Stimulated activated effector memory CD8-positive, alpha-beta T cell treated with anti-CD3 and anti-CD28 coated beads, Interleukin-12 subunit alpha, Interleukin-12 subunit beta, amount 100 ng/mL, for 72 hours (primary cell): ENCODE results near the gene DAGLA.

Experiments used
- ATAC-seq: fragments of 150-1000 bp; cut with Tn5 transposase; 2 replicates; pipeline ENCODE4 v1.10.0; 2021
- DNase-seq, 2 donors: peaks; one replicate each; pipeline ENCODE4 v3.0.0; 2021 to 2022; ENCODE audit warnings: low spot score in 2 of 2
- H3K27ac Mint-ChIP-seq: one replicate; pipeline ENCODE4 v1.8.0; 2022; ENCODE audit warnings: mild to moderate bottlenecking, mixed read lengths
- H3K36me3 Mint-ChIP-seq: one replicate; pipeline ENCODE4 v1.8.0; 2022; ENCODE audit warnings: mild to moderate bottlenecking, mixed read lengths
- H3K4me1 Mint-ChIP-seq: one replicate; pipeline ENCODE4 v1.8.0; 2022; ENCODE audit warnings: mixed read lengths
- H3K4me3 Mint-ChIP-seq: one replicate; pipeline ENCODE4 v1.8.0; 2022; ENCODE audit warnings: mild to moderate bottlenecking, mixed read lengths
- H3K9me3 Mint-ChIP-seq: one replicate; pipeline ENCODE4 v1.8.0; 2022; ENCODE audit warnings: mixed read lengths

Gene DAGLA

DNA sequence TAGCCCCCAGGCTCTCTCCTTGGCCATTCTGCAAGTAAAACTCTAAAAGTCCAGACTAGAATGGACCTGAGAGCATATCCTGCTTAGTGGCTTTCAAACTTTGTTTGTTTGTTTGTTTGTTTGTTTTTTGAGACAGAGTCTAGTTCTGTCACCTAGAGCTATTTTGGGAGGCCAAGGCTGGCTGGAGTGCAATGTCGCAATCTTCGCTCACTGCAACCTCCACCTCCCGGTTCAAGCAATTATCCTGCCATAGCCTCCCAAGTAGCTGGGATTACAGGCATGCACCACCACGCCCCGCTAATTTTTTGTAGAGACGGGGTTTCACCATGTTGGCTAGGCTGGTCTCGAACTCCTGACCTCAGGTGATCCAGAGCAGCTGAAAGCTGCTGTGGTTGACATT, 28.9 kb downstream of the DAGLA start:
- H3K4me1 Mint-ChIP-seq: no peaks in the 10 kb centered on the region
- H3K27ac Mint-ChIP-seq: no peak overlapping the region
- no peak for DNase-seq
- ATAC-seq: no peak
- H3K36me3 Mint-ChIP-seq: no peaks in the 10 kb centered on the region
- H3K4me3 Mint-ChIP-seq: no peak overlapping the region
- no peaks in the 10 kb centered on the region for H3K9me3 Mint-ChIP-seq

DNA sequence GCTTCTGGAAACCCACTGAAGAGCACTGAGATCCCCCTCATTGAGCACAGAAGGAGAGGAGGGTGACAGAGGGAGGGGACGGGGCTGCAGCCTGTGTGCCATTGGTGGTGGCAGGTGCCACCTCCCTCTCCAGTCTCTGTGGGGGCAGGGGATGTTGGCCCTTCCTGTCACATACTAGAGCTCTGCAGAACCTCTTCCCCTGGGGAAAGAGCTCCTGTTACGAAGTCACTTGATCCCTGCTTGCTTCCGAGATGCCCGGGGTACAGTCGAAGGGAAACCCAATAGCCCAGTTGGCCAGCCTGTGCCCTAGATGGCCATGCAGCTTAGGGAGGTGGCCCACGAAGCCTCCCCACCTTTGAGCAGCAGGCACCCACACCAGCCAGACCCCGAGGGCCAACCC, 29.4 kb downstream of the DAGLA start:
- no peaks in the 10 kb centered on the region for H3K36me3 Mint-ChIP-seq
- no peak overlapping the region for H3K27ac Mint-ChIP-seq
- no peaks in the 10 kb centered on the region for H3K9me3 Mint-ChIP-seq

DNA sequence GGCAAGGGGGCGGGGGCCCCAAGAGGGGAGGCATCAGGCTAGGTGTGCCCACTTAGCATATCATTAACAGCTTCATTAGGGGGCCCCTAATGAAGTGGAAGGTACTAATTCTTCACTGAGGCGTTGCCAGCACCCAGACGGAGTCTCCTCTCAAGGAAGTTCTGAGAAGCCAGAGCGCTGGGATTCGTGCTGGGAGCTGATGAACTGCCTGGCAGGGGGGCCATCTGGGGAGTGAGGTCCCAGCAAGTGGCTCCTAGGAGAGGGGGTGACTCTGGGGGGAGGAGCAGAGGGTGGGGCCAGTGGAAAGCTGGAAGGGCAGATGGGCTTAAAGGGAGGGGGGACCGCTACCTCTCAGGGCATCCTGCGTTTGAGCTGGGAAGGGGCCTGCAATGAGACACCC, 29.8 kb downstream of the DAGLA start:
- H3K4me1 Mint-ChIP-seq: no peaks in the 10 kb centered on the region
- H3K36me3 Mint-ChIP-seq: no peaks in the 10 kb centered on the region
- H3K9me3 Mint-ChIP-seq: no peaks in the 10 kb centered on the region
- no peak overlapping the region for H3K4me3 Mint-ChIP-seq
- ATAC-seq (no peak), DNase-seq (no peak)
- no peak overlapping the region for H3K27ac Mint-ChIP-seq

More for the DNA sequence above, 29.4 kb downstream of the DAGLA start:
- H3K4me1 Mint-ChIP-seq: no peaks in the 10 kb centered on the region
- no peak overlapping the region for H3K4me3 Mint-ChIP-seq
- DNase-seq (no peak), ATAC-seq (no peak)

DNA sequence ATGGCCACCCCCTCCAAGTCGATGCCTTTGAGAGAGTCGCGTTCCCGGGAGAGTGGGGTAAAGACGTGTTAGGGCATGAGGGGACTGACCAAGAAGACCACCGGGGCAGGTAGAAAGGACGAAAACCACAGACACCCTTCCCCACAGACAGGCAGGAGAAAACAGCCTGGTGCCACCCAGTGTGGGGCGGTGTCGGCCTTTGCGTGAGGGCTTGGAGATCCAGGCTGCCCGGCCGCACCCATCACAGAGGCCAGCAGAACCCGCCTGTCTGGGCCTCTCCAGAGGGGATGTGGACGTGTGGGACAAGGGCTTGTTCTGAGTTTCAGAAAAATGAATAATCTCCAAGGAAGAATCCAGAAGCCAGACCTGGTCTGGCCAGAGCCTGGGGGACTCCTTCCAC, 30.8 kb downstream of the DAGLA start:
- no peaks in the 10 kb centered on the region for H3K36me3 Mint-ChIP-seq
- ATAC-seq (no peak), DNase-seq (no peak)
- H3K9me3 Mint-ChIP-seq: no peaks in the 10 kb centered on the region
- no peaks in the 10 kb centered on the region for H3K4me1 Mint-ChIP-seq
- no peak overlapping the region for H3K27ac Mint-ChIP-seq
- no peak overlapping the region for H3K4me3 Mint-ChIP-seq

DNA sequence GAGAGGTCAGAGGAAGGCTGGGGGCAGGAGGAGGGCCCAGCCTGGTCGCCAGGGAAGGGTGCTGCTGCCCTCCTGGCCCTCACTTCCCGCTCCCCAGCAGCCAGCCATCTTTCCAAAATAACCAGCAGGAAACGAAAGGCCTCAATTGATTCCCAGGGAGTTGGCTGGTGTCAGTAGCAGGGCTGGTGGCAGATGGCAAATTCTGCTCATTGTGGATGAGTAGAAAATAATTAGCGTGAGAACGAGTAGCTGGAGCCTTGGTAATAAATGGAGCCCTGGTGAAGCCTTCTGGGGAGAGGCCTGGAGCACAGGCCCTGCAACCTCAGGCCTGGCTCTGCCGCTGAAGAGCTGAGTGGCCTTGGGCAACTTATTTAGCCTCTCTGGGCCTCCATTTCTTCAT, 31.3 kb downstream of the DAGLA start:
- Mint-ChIP-seq H3K36me3 (no peaks in the 10 kb centered on the region), H3K27ac (no peak overlapping the region), H3K4me1 (no peaks in the 10 kb centered on the region), H3K9me3 (no peaks in the 10 kb centered on the region), H3K4me3 (no peak overlapping the region)
- no peak for DNase-seq
- no peak for ATAC-seq

DNA sequence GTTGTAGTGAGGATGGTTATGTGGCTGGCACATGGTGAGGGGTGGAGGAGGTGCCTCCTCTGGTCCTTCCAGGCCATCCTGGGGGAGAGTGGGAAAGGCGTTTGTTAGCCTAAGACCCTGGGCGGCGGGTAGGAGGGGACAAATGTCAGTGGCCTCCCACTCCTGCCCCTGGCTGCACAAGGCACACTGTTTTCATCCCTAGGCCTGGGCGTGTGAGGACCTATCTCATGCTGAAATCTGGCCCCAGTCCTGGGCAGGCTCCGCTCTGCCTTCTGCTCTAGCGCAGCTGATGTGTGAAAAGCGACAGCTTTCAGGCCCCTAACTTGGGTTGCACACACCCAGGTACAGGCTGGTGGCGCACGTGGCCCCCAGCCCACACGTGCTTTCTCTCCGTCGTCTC, 32.1 kb downstream of the DAGLA start:
- Mint-ChIP-seq H3K4me3 (no peak overlapping the region), H3K36me3 (no peaks in the 10 kb centered on the region), H3K27ac (no peak overlapping the region)

DNA sequence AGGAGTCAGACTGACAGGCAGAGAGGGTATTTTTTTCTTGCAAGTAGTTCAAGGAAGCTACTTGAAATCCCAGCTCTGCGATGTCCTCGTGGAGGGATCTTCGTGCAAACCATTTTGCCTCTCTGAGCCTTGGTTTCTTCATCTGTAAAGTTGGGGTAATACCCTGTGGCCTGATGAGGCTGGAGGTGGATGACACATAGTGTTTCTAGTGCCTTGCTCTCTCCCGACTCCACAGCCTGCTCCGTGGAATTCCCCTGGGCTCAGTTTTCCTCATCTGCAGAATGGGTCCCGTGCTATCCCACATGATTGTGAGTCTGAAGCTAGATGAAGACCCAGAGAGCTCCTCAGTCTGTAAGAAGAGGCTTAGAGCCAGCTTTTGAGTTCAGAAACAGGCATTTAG, 32.7 kb downstream of the DAGLA start:
- no peaks in the 10 kb centered on the region for H3K4me1 Mint-ChIP-seq
- no peak overlapping the region for H3K4me3 Mint-ChIP-seq
- DNase-seq: no peak
- H3K27ac Mint-ChIP-seq: no peak overlapping the region
- H3K36me3 Mint-ChIP-seq: no peaks in the 10 kb centered on the region
- no peak for ATAC-seq
- H3K9me3 Mint-ChIP-seq: no peaks in the 10 kb centered on the region

More for the DNA sequence above, 32.1 kb downstream of the DAGLA start:
- DNase-seq (no peak), ATAC-seq (no peak)
- Mint-ChIP-seq H3K9me3 (no peaks in the 10 kb centered on the region), H3K4me1 (no peaks in the 10 kb centered on the region)

GRCh38 chr11:61713464-61713863, 33.3 kb downstream of the DAGLA start:
- ATAC-seq (no peak), DNase-seq (no peak)
- Mint-ChIP-seq H3K4me1 (no peaks in the 10 kb centered on the region), H3K9me3 (no peaks in the 10 kb centered on the region), H3K36me3 (no peaks in the 10 kb centered on the region), H3K27ac (no peak overlapping the region), H3K4me3 (no peak overlapping the region)

- no peak for DNase-seq
- H3K4me1 Mint-ChIP-seq: no peaks in the 10 kb centered on the region
- H3K4me3 Mint-ChIP-seq: no peak overlapping the region
- ATAC-seq: no peak
- H3K9me3 Mint-ChIP-seq: no peaks in the 10 kb centered on the region
- no peak overlapping the region for H3K27ac Mint-ChIP-seq
- H3K36me3 Mint-ChIP-seq: no peaks in the 10 kb centered on the region
These were observed 33.7 kb downstream of the DAGLA start for GRCh38 chr11:61713906-61714305.

DNA sequence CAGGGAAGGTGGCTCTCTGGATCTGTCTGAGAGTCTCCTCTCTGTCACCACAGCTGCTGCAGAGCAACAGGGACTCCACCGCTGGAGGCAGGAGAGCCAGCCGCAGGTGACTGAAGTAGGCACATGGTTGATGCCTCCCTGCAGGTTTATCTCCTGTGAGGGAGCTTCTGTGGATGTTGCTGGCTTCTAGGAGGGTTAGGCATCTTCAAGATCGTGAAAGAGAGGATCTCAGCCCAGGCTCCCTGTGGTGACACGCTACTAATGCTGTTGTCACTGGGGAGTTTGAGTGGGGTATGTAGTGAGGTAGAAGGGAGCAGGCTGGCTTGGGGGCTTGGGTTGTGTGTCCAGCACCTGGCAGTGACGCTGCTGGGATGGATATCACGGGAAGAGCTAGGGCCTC, 34.1 kb downstream of the DAGLA start:
- Mint-ChIP-seq H3K4me1 (no peaks in the 10 kb centered on the region), H3K4me3 (no peak overlapping the region), H3K9me3 (no peaks in the 10 kb centered on the region), H3K27ac (no peak overlapping the region), H3K36me3 (no peaks in the 10 kb centered on the region)
- no peak for ATAC-seq
- DNase-seq: no peak

DNA sequence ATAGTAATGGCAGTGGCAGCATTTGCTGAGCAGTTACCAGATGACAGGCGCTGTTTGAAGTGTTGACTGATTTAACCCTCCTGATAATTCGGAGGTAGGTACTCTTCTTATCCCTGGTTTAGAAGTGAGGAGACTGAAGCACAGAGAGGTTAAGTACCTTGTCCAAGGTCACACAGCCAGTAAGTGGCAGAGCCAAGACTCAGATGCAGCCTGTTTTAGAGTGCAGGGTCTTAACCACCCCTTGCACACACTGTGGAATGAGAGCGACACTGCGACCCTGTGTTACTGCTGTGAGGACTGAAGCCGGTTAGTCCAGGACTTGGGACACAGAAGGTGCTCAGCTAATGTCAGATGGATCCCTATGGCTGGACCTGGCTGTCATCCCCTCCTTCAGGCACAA, 34.7 kb downstream of the DAGLA start:
- no peak for ATAC-seq

DNA sequence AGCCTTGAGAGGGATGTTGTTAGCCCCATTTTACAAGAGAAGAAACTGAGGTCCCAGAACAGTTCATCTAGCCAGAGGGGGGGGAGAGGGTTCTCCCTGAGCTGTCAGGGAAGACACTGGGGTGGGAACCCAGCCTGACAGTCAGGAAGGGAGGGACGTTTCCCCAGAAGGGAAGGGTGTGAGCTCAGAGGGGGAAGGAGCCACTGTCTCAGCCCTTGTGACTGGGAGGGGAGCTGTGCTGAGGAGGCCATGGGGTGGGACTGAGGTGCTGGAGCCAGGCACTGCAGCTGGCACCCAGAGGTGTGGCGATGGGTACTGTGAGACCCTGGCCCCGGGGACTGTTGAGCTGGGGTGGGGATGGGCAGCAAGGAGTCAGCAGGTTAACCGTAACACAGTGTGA, 35.7 kb downstream of the DAGLA start:
- no peak for ATAC-seq
- H3K36me3 Mint-ChIP-seq: no peaks in the 10 kb centered on the region
- DNase-seq: no peak
- H3K4me1 Mint-ChIP-seq: no peaks in the 10 kb centered on the region
- H3K27ac Mint-ChIP-seq: no peak overlapping the region
- no peak overlapping the region for H3K4me3 Mint-ChIP-seq
- H3K9me3 Mint-ChIP-seq: no peaks in the 10 kb centered on the region

More for the DNA sequence above, 34.7 kb downstream of the DAGLA start:
- no peaks in the 10 kb centered on the region for H3K9me3 Mint-ChIP-seq
- H3K4me3 Mint-ChIP-seq: no peak overlapping the region
- no peaks in the 10 kb centered on the region for H3K4me1 Mint-ChIP-seq
- H3K36me3 Mint-ChIP-seq: no peaks in the 10 kb centered on the region
- H3K27ac Mint-ChIP-seq: no peak overlapping the region
- no peak for DNase-seq

DNA sequence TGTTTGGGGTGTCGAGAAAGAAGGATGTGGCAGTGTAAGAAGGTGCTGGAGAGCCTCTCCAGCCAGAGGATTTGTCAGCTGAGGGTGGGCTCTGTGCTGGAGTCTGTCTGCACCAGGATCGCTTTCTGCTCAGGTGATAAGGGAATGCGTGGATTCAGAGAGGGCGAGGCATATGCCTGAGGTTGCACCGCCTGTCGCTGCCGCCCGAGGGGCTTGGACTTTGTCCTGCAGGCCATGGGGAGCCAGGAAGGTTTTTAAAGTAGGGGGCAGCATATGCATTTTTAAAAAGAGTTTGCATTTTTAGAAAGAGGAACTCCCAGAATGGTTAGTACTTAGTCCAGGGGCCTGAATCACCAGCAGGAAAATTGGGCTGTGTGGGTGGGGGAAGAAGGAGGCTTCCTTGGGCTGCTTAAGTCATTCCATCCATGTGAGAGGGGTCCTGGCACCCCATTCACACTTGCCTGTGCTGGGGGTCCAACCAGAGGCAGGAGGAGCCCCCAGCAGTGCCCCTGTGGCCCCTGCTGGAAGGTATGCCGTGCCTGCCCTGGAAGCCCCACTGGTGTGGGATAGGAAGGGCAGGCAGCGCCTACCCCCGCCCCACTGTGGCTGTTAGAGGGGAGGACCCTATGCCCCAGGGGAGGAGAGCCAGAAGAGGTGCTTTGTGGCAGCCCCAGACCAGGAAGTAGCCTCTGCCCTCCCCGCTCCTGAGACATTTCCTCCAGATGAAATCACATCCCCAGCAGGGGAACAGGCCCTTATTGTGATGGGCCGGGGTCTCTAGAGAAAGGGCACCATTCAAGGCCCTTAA, 36.5 kb downstream of the DAGLA start:
- H3K4me3 Mint-ChIP-seq: no peak overlapping the region
- H3K4me1 Mint-ChIP-seq: no peaks in the 10 kb centered on the region
- no peaks in the 10 kb centered on the region for H3K36me3 Mint-ChIP-seq
- DNase-seq: no peak
- H3K27ac Mint-ChIP-seq: no peak overlapping the region
- H3K9me3 Mint-ChIP-seq: no peaks in the 10 kb centered on the region
- no peak for ATAC-seq

- ATAC-seq: no peak
- no peak overlapping the region for H3K4me3 Mint-ChIP-seq
- peak overlapping the region; percentile 61 for H3K27ac Mint-ChIP-seq
- H3K36me3 Mint-ChIP-seq: no peaks in the 10 kb centered on the region
- no peaks in the 10 kb centered on the region for H3K9me3 Mint-ChIP-seq
- no peaks in the 10 kb centered on the region for H3K4me1 Mint-ChIP-seq
- no peak for DNase-seq
These were observed 37.3 kb downstream of the DAGLA start for GRCh38 chr11:61717286-61718033.

DNA sequence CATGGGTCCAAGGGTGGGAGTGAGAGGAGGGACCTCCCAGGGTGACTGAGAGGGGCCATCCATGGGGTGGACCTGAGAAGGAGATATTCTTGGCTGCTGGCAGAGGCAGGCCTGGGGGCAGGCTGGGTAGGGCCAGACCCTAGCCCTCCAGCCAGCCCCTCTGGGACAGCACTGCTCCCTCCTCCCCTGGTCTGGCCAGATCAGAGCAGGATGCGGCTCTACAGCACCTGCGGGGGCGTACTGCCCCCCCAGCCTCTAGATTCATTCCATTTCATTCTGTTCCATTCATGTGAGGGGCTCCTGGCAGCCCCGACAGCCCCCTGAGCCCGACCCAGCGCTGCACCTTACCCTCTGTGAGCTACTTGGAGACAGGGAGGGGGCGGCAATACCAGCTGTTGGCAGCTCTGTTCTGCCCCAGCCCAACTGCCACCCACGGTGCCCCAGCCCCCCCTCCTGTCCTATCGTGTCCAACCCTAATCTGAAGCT, 37.9 kb downstream of the DAGLA start:
- Mint-ChIP-seq H3K9me3 (no peaks in the 10 kb centered on the region), H3K4me1 (no peaks in the 10 kb centered on the region), H3K27ac (peak overlapping the region; percentile 61), H3K36me3 (no peaks in the 10 kb centered on the region), H3K4me3 (no peak overlapping the region)
- peak; percentile 20 for ATAC-seq
- no peak for DNase-seq
